Activated CD8-positive, alpha-beta memory T cell treated with anti-CD3 and anti-CD28 coated beads for 1 hour (primary cell): ENCODE measurements around the gene TMEM238.

Experiments
- DNase-seq, 2 donors: peaks; one replicate each; pipeline ENCODE4 v3.0.0-alpha.2; 2020; ENCODE audit warnings: low read depth in 1 of 2; ENCODE audit errors: extremely low read depth in 1 of 2

The TMEM238 gene

GRCh38 chr19:55382013-55382412 is 2.1 kb downstream of the TMEM238 start:
- no peak for DNase-seq

- DNase-seq: no peak
Observed at GRCh38 chr19:55379174-55379573, 4.9 kb downstream of the TMEM238 start.

GRCh38 chr19:55377356-55378131 is 6.5 kb downstream of the TMEM238 start:
- DNase-seq: no peak

GRCh38 chr19:55376241-55376933 is 7.7 kb downstream of the TMEM238 start, which contains the start of gene TMEM190:
Gene TMEM190 (plus strand): TSS chr19:55376826. CDS start chr19:55376854, 28 bp downstream.
- DNase-seq: no peak

- no peak for DNase-seq
Observed at GRCh38 chr19:55373993-55374757, 9.9 kb downstream of the TMEM238 start.

- DNase-seq: no peak
Observed at GRCh38 chr19:55373306-55373992, 10.6 kb downstream of the TMEM238 start.

- DNase-seq: no peak
Observed at GRCh38 chr19:55372316-55373081, 11.6 kb downstream of the TMEM238 start.

GRCh38 chr19:55370305-55370988 is 13.6 kb downstream of the TMEM238 start, which contains the start of gene IL11:
Gene IL11 (minus strand): TSS chr19:55370463. CDS start chr19:55370310, 153 bp downstream.
- DNase-seq: no peak

GRCh38 chr19:55369653-55370304 is 14.3 kb downstream of the TMEM238 start:
- DNase-seq: no peak

GRCh38 chr19:55368701-55369563 is 15.2 kb downstream of the TMEM238 start:
- no peak for DNase-seq

- DNase-seq: no peak
Observed at GRCh38 chr19:55368106-55368505, 16.0 kb downstream of the TMEM238 start.

GRCh38 chr19:55366790-55367189 is 17.3 kb downstream of the TMEM238 start:
- DNase-seq: no peak

- no peak for DNase-seq
Observed at GRCh38 chr19:55365964-55366363, 18.1 kb downstream of the TMEM238 start.

- DNase-seq: no peak
Observed at GRCh38 chr19:55365245-55365644, 18.8 kb downstream of the TMEM238 start.

GRCh38 chr19:55362990-55363716 is 20.9 kb downstream of the TMEM238 start, which contains the start of gene GARIN5B:
Gene GARIN5B (minus strand): TSS chr19:55363260. CDS start chr19:55363066, 194 bp downstream.
- DNase-seq: no peak

- no peak for DNase-seq
Observed at GRCh38 chr19:55362174-55362989, 21.7 kb downstream of the TMEM238 start.
